DOHH2 (cell line): ENCODE measurements around the gene PKD2.

Source experiments
- H3F3A ChIP-seq: fragments of 200-600 bp; sonication (generic), shearing (Covaris generic); 2 replicates; pipeline ENCODE4 v1.6.0; 2016; ENCODE audit warnings: antibody characterized with exemption, mild to moderate bottlenecking; ENCODE audit not compliant: control insufficient read depth, insufficient read depth
- H3K27ac ChIP-seq: fragments of 200-600 bp; sonication (generic); 2 replicates; pipeline ENCODE4 v1.5.1; 2014; ENCODE audit warnings: low read depth, mild to moderate bottlenecking, low read length, moderate library complexity
- H3K27me3 ChIP-seq: fragments of 200-600 bp; sonication (generic); 2 replicates; pipeline ENCODE4 v1.6.1; 2014; ENCODE audit warnings: mild to moderate bottlenecking, low read length, mixed read lengths; ENCODE audit not compliant: control insufficient read depth
- H3K36me3 ChIP-seq: fragments of 200-600 bp; sonication (generic); 2 replicates; pipeline ENCODE4 v1.6.1; 2014; ENCODE audit warnings: mild to moderate bottlenecking, low read length, moderate library complexity, mixed read lengths; ENCODE audit not compliant: control insufficient read depth
- H3K4me1 ChIP-seq: fragments of 200-600 bp; sonication (generic); 2 replicates; pipeline ENCODE4 v1.6.1; 2014; ENCODE audit warnings: mild to moderate bottlenecking, low read length, mixed read lengths; ENCODE audit not compliant: control insufficient read depth
- H3K4me2 ChIP-seq: fragments of 200-600 bp; sonication (generic); 2 replicates; pipeline ENCODE4 v1.6.0; 2014; ENCODE audit warnings: mild to moderate bottlenecking, low read length, moderate library complexity
- H3K4me3 ChIP-seq: fragments of 200-600 bp; sonication (generic); 2 replicates; pipeline ENCODE4 v1.5.1; 2014; ENCODE audit warnings: mild to moderate bottlenecking, low read length, mixed read lengths
- H3K79me2 ChIP-seq: fragments of 200-600 bp; sonication (generic); 2 replicates; pipeline ENCODE4 v1.6.1; 2014; ENCODE audit warnings: mild to moderate bottlenecking, low read length, mixed read lengths; ENCODE audit not compliant: control insufficient read depth
- H3K9me2 ChIP-seq: fragments of 200-600 bp; sonication (generic); replicated peaks from 2 replicates; pipeline ENCODE4 v1.6.1; 2014; ENCODE audit warnings: mild to moderate bottlenecking, low read length, mixed read lengths; ENCODE audit not compliant: control insufficient read depth
- H3K9me3 ChIP-seq: fragments of 200-600 bp; sonication (generic); 2 replicates; pipeline ENCODE4 v1.6.1; 2014; ENCODE audit warnings: antibody characterized with exemption, low read length, mixed read lengths; ENCODE audit not compliant: control insufficient read depth, insufficient read depth
- H4K20me1 ChIP-seq: fragments of 200-600 bp; sonication (generic); 2 replicates; pipeline ENCODE4 v1.6.0; 2014; ENCODE audit warnings: low read depth, mild to moderate bottlenecking, antibody characterized with exemption, low read length, moderate library complexity; ENCODE audit not compliant: control insufficient read depth, insufficient read depth
- EZH2phosphoT487 ChIP-seq: fragments of 200-600 bp; sonication (generic); IDR thresholded peaks from 2 replicates; pipeline ENCODE4 v1.6.1; 2017; ENCODE audit warnings: borderline replicate concordance, mild to moderate bottlenecking, antibody characterized with exemption, low read length, moderate library complexity, mixed read lengths
- TF ChIP-seq, protein P1 (sequence below): fragments of 200-600 bp; sonication (generic); IDR thresholded peaks from one replicate; pipeline ENCODE4 v1.5.1; 2014; ENCODE audit warnings: antibody characterized with exemption, mild to moderate bottlenecking, low read depth, low read length; ENCODE audit not compliant: poor library complexity, severe bottlenecking

PKD2 gene

GRCh38 chr4:88001871-88002270, 5.6 kb upstream of the PKD2 start:
- no peak overlapping the region for H3K4me3 ChIP-seq
- no peaks in the 10 kb centered on the region for H3K79me2 ChIP-seq
- no peak overlapping the region for H3K27ac ChIP-seq
- no peaks in the 10 kb centered on the region for H3K36me3 ChIP-seq
- peaks cover 3% of the 10 kb centered on the region; the same call in 1 of the 2 replicates for H3K27me3 ChIP-seq
- H3K4me1 ChIP-seq: peaks cover under 1% of the 10 kb centered on the region; the same call in 1 of the 2 replicates
- H3K4me2 ChIP-seq: no peak overlapping the region
- H3F3A ChIP-seq: no peaks in the 10 kb centered on the region
- H3K9me3 ChIP-seq: no peaks in the 10 kb centered on the region
- H4K20me1 ChIP-seq: no peaks in the 10 kb centered on the region
- no peak for TF ChIP-seq EZH2phosphoT487
- TF ChIP-seq, protein P1, sequence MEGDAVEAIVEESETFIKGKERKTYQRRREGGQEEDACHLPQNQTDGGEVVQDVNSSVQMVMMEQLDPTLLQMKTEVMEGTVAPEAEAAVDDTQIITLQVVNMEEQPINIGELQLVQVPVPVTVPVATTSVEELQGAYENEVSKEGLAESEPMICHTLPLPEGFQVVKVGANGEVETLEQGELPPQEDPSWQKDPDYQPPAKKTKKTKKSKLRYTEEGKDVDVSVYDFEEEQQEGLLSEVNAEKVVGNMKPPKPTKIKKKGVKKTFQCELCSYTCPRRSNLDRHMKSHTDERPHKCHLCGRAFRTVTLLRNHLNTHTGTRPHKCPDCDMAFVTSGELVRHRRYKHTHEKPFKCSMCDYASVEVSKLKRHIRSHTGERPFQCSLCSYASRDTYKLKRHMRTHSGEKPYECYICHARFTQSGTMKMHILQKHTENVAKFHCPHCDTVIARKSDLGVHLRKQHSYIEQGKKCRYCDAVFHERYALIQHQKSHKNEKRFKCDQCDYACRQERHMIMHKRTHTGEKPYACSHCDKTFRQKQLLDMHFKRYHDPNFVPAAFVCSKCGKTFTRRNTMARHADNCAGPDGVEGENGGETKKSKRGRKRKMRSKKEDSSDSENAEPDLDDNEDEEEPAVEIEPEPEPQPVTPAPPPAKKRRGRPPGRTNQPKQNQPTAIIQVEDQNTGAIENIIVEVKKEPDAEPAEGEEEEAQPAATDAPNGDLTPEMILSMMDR: no peak
- H3K9me2 ChIP-seq: no peaks in the 10 kb centered on the region

DNA sequence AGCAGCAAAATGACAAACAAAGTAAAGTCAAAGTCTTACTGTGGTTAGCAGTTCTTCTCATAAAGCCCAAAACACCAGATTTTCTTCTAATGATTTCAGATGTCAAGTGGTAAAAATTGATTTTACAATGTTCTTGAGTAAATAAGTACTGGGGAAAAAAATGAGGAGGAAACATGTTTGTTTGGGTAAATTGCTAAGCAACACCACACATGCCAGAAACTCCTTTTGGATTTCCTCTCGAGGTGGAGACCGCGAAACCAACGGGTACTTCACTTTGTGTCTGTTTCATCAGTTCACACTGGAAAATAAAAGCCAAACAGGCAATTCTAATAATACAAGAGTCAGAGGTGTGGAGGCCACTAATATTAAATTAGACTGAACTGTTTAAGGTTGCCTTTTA, 4.6 kb upstream of the PKD2 start:
- H3K79me2 ChIP-seq: peaks cover under 1% of the 10 kb centered on the region
- no peaks in the 10 kb centered on the region for H4K20me1 ChIP-seq
- no peaks in the 10 kb centered on the region for H3K9me3 ChIP-seq
- no peak overlapping the region for H3K4me3 ChIP-seq
- TF ChIP-seq, protein P1: no peak
- no peak for TF ChIP-seq EZH2phosphoT487
- H3K36me3 ChIP-seq: no peaks in the 10 kb centered on the region
- H3F3A ChIP-seq: no peaks in the 10 kb centered on the region
- no peak overlapping the region for H3K27ac ChIP-seq
- no peak overlapping the region for H3K4me2 ChIP-seq
- H3K27me3 ChIP-seq: peaks cover 4% of the 10 kb centered on the region; the same call in 1 of the 2 replicates
- peaks cover 5% of the 10 kb centered on the region; the same call in 1 of the 2 replicates for H3K4me1 ChIP-seq
- H3K9me2 ChIP-seq: no peaks in the 10 kb centered on the region

GRCh38 chr4:88003261-88003660, 4.2 kb upstream of the PKD2 start:
- no peak overlapping the region for H3K4me2 ChIP-seq

More at GRCh38 chr4:88003261-88003660, 4.2 kb upstream of the PKD2 start:
- Histone ChIP-seq H3K4me3 (no peak overlapping the region), H3K36me3 (peaks cover under 1% of the 10 kb centered on the region; the same call in 1 of the 2 replicates), H3K79me2 (peaks cover 5% of the 10 kb centered on the region), H3F3A (no peaks in the 10 kb centered on the region), H3K4me1 (peaks cover 5% of the 10 kb centered on the region; the same call in 1 of the 2 replicates), H3K27me3 (peaks cover 4% of the 10 kb centered on the region; the same call in 1 of the 2 replicates), H3K27ac (no peak overlapping the region), H3K9me2 (no peaks in the 10 kb centered on the region), H3K9me3 (no peaks in the 10 kb centered on the region), H4K20me1 (no peaks in the 10 kb centered on the region)
- TF ChIP-seq, protein P1: no peak
- TF ChIP-seq EZH2phosphoT487: no peak
